ENCODE data around the gene SGSM2. TPM values are rescaled to one million over a fixed set of nuclear protein-coding genes. Genes with fewer than 3 reads are reported as not detected.

The SGSM2 gene
- total RNA-seq, 4 donors from 2014 or later = 42.6 to 97.1 (median 56.5) TPM

- intact Hi-C loops (cut with DNase I; ENCODE audit: low total_unique reads) = no loop called here
- DNase-seq (ENCODE audit: low spot score in 2 of 2) = no peak
- 84 to 91% methylated on average over 8 of the region's 8 CpGs for WGBS, 2 donors
- no peak overlapping the region for H3K4me3 ChIP-seq (ENCODE audit: low read depth, poor library complexity, severe bottlenecking)
- no peak for TF ChIP-seq POLR2A (IDR thresholded peaks at IDR 0.05)
These were observed 17.0 kb downstream of the SGSM2 start for GRCh38 chr17:2354311-2354710.

DNA sequence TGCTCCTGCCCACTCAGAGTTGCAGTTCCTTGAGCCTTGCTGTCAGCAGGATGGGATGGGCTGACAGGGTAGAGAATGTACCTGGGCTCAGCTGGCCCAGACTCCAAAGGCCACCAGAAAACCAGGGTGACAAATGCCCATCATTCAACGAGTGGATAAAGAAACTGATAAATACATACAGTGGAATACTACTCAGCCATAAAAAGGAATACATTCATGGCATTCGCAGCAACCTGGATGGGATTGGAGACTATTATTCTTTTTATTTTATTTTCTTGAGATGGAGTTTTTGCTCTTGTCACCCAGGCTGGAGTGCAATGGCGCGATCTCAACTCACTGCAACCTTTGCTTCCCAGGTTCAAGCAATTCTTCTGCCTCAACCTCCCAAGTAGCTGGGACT, 19.9 kb downstream of the SGSM2 start:
- WGBS, 2 donors = 96 to 98% methylated on average over 4 of the region's 4 CpGs
- intact Hi-C loops (cut with DNase I; ENCODE audit: low total_unique reads) = no loop called here
- H3K4me3 ChIP-seq (ENCODE audit: low read depth, poor library complexity, severe bottlenecking) = no peak overlapping the region
- TF ChIP-seq POLR2A (IDR thresholded peaks at IDR 0.05) = no peak
- TF ChIP-seq, protein P1, sequence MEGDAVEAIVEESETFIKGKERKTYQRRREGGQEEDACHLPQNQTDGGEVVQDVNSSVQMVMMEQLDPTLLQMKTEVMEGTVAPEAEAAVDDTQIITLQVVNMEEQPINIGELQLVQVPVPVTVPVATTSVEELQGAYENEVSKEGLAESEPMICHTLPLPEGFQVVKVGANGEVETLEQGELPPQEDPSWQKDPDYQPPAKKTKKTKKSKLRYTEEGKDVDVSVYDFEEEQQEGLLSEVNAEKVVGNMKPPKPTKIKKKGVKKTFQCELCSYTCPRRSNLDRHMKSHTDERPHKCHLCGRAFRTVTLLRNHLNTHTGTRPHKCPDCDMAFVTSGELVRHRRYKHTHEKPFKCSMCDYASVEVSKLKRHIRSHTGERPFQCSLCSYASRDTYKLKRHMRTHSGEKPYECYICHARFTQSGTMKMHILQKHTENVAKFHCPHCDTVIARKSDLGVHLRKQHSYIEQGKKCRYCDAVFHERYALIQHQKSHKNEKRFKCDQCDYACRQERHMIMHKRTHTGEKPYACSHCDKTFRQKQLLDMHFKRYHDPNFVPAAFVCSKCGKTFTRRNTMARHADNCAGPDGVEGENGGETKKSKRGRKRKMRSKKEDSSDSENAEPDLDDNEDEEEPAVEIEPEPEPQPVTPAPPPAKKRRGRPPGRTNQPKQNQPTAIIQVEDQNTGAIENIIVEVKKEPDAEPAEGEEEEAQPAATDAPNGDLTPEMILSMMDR (IDR thresholded peaks at IDR 0.05) = no peak
- no peak for DNase-seq (ENCODE audit: low spot score in 2 of 2)

GRCh38 chr17:2357931-2358434, 20.7 kb downstream of the SGSM2 start:
- 89% methylated on average over 10 of the region's 10 CpGs for WGBS, 2 donors

DNA sequence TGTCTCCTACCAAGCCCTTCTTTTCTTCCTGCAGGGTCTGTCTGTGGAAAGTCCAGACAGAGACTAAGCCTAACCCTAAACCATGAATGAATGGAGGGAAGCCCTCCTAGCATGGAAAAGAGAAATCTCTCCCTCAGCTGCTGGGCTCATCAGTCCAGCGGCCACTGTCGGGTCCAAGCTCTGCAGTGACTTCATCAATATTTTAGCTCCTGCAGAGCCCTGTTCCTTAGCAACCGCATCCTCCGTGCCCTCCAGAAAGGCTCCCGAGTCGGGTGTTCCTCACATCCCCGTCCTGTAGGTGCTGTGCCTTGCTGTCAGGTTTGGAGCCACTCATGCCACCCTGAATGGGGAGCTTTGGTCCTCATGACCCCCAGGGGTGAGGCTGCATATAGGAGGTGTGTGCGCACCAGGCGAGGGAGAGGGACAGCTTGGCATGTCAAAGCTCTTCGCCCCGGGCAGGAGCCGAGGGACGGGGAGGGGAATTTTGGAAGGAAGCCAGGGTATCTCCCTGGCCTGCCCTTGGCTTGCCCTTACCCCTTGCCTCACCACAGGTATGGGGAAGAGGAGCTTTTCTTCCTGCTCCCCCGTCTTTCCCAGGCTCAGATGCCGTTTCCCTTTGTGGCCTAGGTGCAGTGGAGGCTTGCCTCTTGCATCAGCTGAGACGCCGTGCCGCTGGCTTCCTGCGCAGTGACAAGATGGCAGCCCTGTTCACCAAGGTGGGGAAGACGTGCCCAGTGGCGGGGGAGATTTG, 23.9 kb downstream of the SGSM2 start:
- 74 to 83% methylated on average over 20 to 21 of the region's 21 CpGs for WGBS, 2 donors

More at GRCh38 chr17:2357931-2358434, 20.7 kb downstream of the SGSM2 start:
- no peak for DNase-seq (ENCODE audit: low spot score in 2 of 2)
- no peak overlapping the region for H3K4me3 ChIP-seq (ENCODE audit: low read depth, poor library complexity, severe bottlenecking)
- intact Hi-C loops (cut with DNase I; ENCODE audit: low total_unique reads) = no loop called here
- TF ChIP-seq POLR2A (IDR thresholded peaks at IDR 0.05) = no peak
- TF ChIP-seq, protein P1 (IDR thresholded peaks at IDR 0.05) = no peak

GRCh38 chr17:2362016-2362415, 24.7 kb downstream of the SGSM2 start:
- TF ChIP-seq, protein P1 (IDR thresholded peaks at IDR 0.05) = no peak
- no peak for TF ChIP-seq POLR2A (IDR thresholded peaks at IDR 0.05)
- WGBS, 2 donors = 97 to 98% methylated on average over 20 of the region's 20 CpGs
- no peak overlapping the region for H3K4me3 ChIP-seq (ENCODE audit: low read depth, poor library complexity, severe bottlenecking)
- no peak for DNase-seq (ENCODE audit: low spot score in 2 of 2)
- intact Hi-C loops (cut with DNase I; ENCODE audit: low total_unique reads) = no loop called here

More for the DNA sequence above, 23.9 kb downstream of the SGSM2 start:
- TF ChIP-seq, protein P1 (IDR thresholded peaks at IDR 0.05) = no peak
- no peak for TF ChIP-seq POLR2A (IDR thresholded peaks at IDR 0.05)
- intact Hi-C loops (cut with DNase I; ENCODE audit: low total_unique reads) = no loop called here
- DNase-seq (ENCODE audit: low spot score in 2 of 2) = no peak
- no peak overlapping the region for H3K4me3 ChIP-seq (ENCODE audit: low read depth, poor library complexity, severe bottlenecking)

DNA sequence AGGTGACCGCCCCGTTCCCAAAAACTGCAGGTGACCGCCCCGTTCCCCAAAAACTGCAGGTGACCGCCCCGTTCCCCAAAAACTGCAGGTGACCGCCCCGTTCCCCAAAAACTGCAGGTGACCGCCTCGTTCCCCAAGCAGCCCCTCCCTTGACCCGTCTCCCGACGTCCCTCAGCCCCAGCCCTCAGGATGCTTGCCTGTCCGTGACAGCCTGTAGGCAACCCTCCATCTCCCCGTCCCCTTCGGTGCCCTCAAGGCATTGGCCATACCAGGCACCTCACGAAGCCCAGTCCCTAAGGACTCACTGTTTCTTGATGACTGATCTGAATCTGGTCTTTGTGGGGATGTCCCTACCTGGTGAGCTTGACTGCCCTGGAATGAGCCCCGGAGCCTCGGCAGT, 25.1 kb downstream of the SGSM2 start:
- intact Hi-C loops (cut with DNase I; ENCODE audit: low total_unique reads) = no loop called here
- DNase-seq (ENCODE audit: low spot score in 2 of 2) = no peak
- H3K4me3 ChIP-seq (ENCODE audit: low read depth, poor library complexity, severe bottlenecking) = no peak overlapping the region
- WGBS, 2 donors = 98% methylated on average over 19 of the region's 19 CpGs
- TF ChIP-seq, protein P1 (IDR thresholded peaks at IDR 0.05) = no peak
- no peak for TF ChIP-seq POLR2A (IDR thresholded peaks at IDR 0.05)

Data from lower leg skin (tissue), 4 donors.